IMR-90 (cell line): Measurements from ENCODE around the gene ZBTB38. TPM values are rescaled to one million over a fixed set of nuclear protein-coding genes. Genes with fewer than 3 reads are reported as not detected.

Experiments used
- ATAC-seq: fragments of 200-7000 bp; cut with Tn5 transposase; 2 replicates; pipeline ENCODE4 v1.9.1; 2020; ENCODE audit warnings: low read depth, mild to moderate bottlenecking, moderate library complexity
- BruUV-seq: library from RNA; stranded (reverse); fragments of 400-500 nt; replicated peaks from 2 replicates; lab custom pipeline; 2021; lab: Mats Ljungman, UMichigan
- CTCF ChIA-PET: fragments of 300-600 bp; formaldehyde crosslinking; extraction: SDS; loops from one replicate; lab custom pipeline; 2021; ENCODE audit warnings: antibody characterized with exemption; lab: Yijun Ruan, JAX
- POLR2A ChIA-PET: fragments of 300-600 bp; sonication (Branson Sonifier 250); formaldehyde crosslinking; loops from one replicate; lab custom pipeline; 2022; ENCODE audit warnings: antibody characterized with exemption; ENCODE audit not compliant: unreplicated experiment; lab: Charles Lee
- DNase-seq: peaks from one replicate; pipeline ENCODE4 v3.0.0; 2013
- H2AFZ ChIP-seq: replicated peaks from 2 replicates; pipeline ENCODE3; 2013; ENCODE audit warnings: low read length, mild to moderate bottlenecking; ENCODE audit not compliant: poor library complexity
- H2AK5ac ChIP-seq: 2 replicates; pipeline ENCODE4 v1.6.1; 2013; ENCODE audit warnings: low read depth, low read length, inconsistent platforms
- H2AK9ac ChIP-seq: replicated peaks from 2 replicates; pipeline ENCODE3; 2013; ENCODE audit warnings: mild to moderate bottlenecking, low read depth, low read length, moderate library complexity; ENCODE audit not compliant: poor library complexity
- H2BK120ac ChIP-seq: 2 replicates; pipeline ENCODE4 v1.6.1; 2013; ENCODE audit warnings: low read depth, low read length, inconsistent platforms
- H2BK15ac ChIP-seq: 3 replicates; pipeline ENCODE4 v1.6.1; 2013; ENCODE audit warnings: low read depth, low read length, inconsistent platforms
- H2BK20ac ChIP-seq: 2 replicates; pipeline ENCODE4 v1.6.1; 2013; ENCODE audit warnings: low read depth, mild to moderate bottlenecking, inconsistent platforms, low read length, moderate library complexity
- H2BK5ac ChIP-seq: 2 replicates; pipeline ENCODE4 v1.6.1; 2013; ENCODE audit warnings: mild to moderate bottlenecking, low read depth, low read length, inconsistent platforms; ENCODE audit not compliant: poor library complexity, severe bottlenecking
- H3K14ac ChIP-seq: replicated peaks from 2 replicates; pipeline ENCODE4 v1.6.1; 2013; ENCODE audit warnings: low read depth, low read length, inconsistent platforms
- H3K18ac ChIP-seq: 2 replicates; pipeline ENCODE4 v1.6.1; 2013; ENCODE audit warnings: low read depth, low read length, control low read depth
- H3K23ac ChIP-seq: 2 replicates; pipeline ENCODE4 v1.6.1; 2013; ENCODE audit warnings: low read depth, low read length, inconsistent platforms
- H3K27ac ChIP-seq: 2 replicates; pipeline ENCODE4 v1.5.1; 2013; ENCODE audit warnings: mild to moderate bottlenecking, control low read depth, low read length; ENCODE audit not compliant: insufficient read depth
- H3K27me3 ChIP-seq: 2 replicates; pipeline ENCODE4 v1.6.1; 2013; ENCODE audit warnings: low read length; ENCODE audit not compliant: control insufficient read depth, insufficient read depth
- H3K36me3 ChIP-seq: 2 replicates; pipeline ENCODE4 v1.6.1; 2013; ENCODE audit warnings: low read length, mixed read lengths; ENCODE audit not compliant: control insufficient read depth, insufficient read depth
- H3K4ac ChIP-seq: 2 replicates; pipeline ENCODE4 v1.6.1; 2013; ENCODE audit warnings: low read depth, low read length, inconsistent platforms
- H3K4me1 ChIP-seq: 2 replicates; pipeline ENCODE4 v1.6.1; 2013; ENCODE audit warnings: low read length, mixed read lengths; ENCODE audit not compliant: control insufficient read depth, insufficient read depth
- H3K4me2 ChIP-seq: 2 replicates; pipeline ENCODE4 v1.6.1; 2013; ENCODE audit warnings: low read depth, mild to moderate bottlenecking, control low read depth, low read length, moderate library complexity
- H3K4me3 ChIP-seq: 2 replicates; pipeline ENCODE4 v1.5.1; 2013; ENCODE audit warnings: low read depth, mild to moderate bottlenecking, control low read depth, low read length, moderate library complexity; ENCODE audit not compliant: insufficient read depth
- H3K56ac ChIP-seq: 2 replicates; pipeline ENCODE4 v1.6.1; 2013; ENCODE audit warnings: low read length, inconsistent platforms; ENCODE audit not compliant: insufficient read depth; ENCODE audit errors: extremely low read depth
- H3K79me1 ChIP-seq, 2 experiments: 2 replicates each; pipeline ENCODE4 v1.6.1; 2013; ENCODE audit warnings: low read length in 2 of 2, inconsistent platforms in 1 of 2, low read depth in 1 of 2
- H3K9ac ChIP-seq: 2 replicates; pipeline ENCODE4 v1.6.1; 2013; ENCODE audit warnings: low read depth, low read length, control low read depth
- H3K9me1 ChIP-seq: 2 replicates; pipeline ENCODE4 v1.6.1; 2013; ENCODE audit warnings: low read length, inconsistent platforms; ENCODE audit not compliant: insufficient read depth
- H3K9me3 ChIP-seq: 2 replicates; pipeline ENCODE4 v1.6.1; 2013; ENCODE audit warnings: low read length; ENCODE audit not compliant: control insufficient read depth, insufficient read depth
- H4K20me1 ChIP-seq: 2 replicates; pipeline ENCODE4 v1.6.1; 2013; ENCODE audit warnings: low read length, inconsistent platforms; ENCODE audit not compliant: insufficient read depth
- H4K5ac ChIP-seq: 2 replicates; pipeline ENCODE4 v1.6.1; 2013; ENCODE audit warnings: mild to moderate bottlenecking, low read depth, low read length, control low read depth
- H4K8ac ChIP-seq, 2 experiments: 2 replicates each; pipeline ENCODE4 v1.6.1; 2013; ENCODE audit warnings: low read depth in 2 of 2, low read length in 2 of 2, control low read depth in 1 of 2, inconsistent platforms in 1 of 2
- H4K91ac ChIP-seq: 2 replicates; pipeline ENCODE4 v1.6.1; 2013; ENCODE audit warnings: low read depth, low read length, inconsistent platforms; ENCODE audit not compliant: insufficient read depth
- BHLHE40 ChIP-seq: fragments of 150-350 bp; IDR thresholded peaks from 2 replicates; pipeline ENCODE4 v1.6.1; 2016; ENCODE audit warnings: mild to moderate bottlenecking, low read depth, low read length
- CHD1 ChIP-seq: IDR thresholded peaks from 2 replicates; pipeline ENCODE4 v1.6.1; 2012; ENCODE audit warnings: low read depth, low read length, improper control_type of control experiment
- FOS ChIP-seq: fragments of 150-350 bp; IDR thresholded peaks from 2 replicates; pipeline ENCODE4 v1.6.1; 2016; ENCODE audit warnings: low read depth, low read length
- MXI1 ChIP-seq: IDR thresholded peaks from 2 replicates; pipeline ENCODE4 v1.6.1; 2012; ENCODE audit warnings: low read depth, mild to moderate bottlenecking, low read length, moderate library complexity, borderline replicate concordance
- NFE2L2 ChIP-seq: fragments of 150-350 bp; IDR thresholded peaks from 2 replicates; pipeline ENCODE4 v1.6.1; 2016; ENCODE audit warnings: low read depth, mild to moderate bottlenecking, low read length
- POLR2A ChIP-seq: IDR thresholded peaks from 2 replicates; pipeline ENCODE4 v1.6.1; 2012; ENCODE audit warnings: mild to moderate bottlenecking, low read depth, low read length
- WGBS, 2 experiments: methylation state at CpG; one replicate each; pipeline versions ENCODE4 v1.1.5 to v1.1.7; 2013; ENCODE audit warnings: missing lambda C conversion rate in 2 of 2; ENCODE audit not compliant: insufficient read length in 1 of 2; ENCODE audit errors: extremely low coverage in 2 of 2; 5-methylcytosine and 5-hydroxymethylcytosine counted together
- dilution Hi-C: fragments of 300-500 bp; cut with HindIII; formaldehyde crosslinking; loops from one replicate; pipeline ENCODE4 v1.14.3; 2018; ENCODE audit warnings: low sequenced_read_pairs; ENCODE audit not compliant: unreplicated experiment
- in situ Hi-C: fragments of 300-500 bp; cut with MboI; formaldehyde crosslinking; loops from 3 replicates; pipeline ENCODE4 v1.14.3; 2019; ENCODE audit warnings: low sequenced_read_pairs, inconsistent platforms, mixed read lengths
- intact Hi-C: fragments of 100-400 bp; cut with micrococcal nuclease; formaldehyde crosslinking; loops from 2 replicates; pipeline ENCODE4 v1.10.0; 2022
- polyA plus RNA-seq, 3 experiments: library from polyadenylated mRNA; depleted of rRNA; stranded (reverse); fragments of >200 nt; gene quantifications; 2 replicates each; pipeline ENCODE4 v1.2.3, GENCODE V29; 2012; ENCODE audit warnings: low replicate concordance in 1 of 3
- total RNA-seq: library from RNA; depleted of rRNA; stranded (reverse); fragments of >200 nt; gene quantifications from 2 replicates; pipeline ENCODE4 v1.2.3, GENCODE V29; 2012

Gene ZBTB38
- total and polyA plus RNA-seq, 2 of the 4 experiments (the other 2 are of a cell fraction): 44.9 to 274 TPM

DNA sequence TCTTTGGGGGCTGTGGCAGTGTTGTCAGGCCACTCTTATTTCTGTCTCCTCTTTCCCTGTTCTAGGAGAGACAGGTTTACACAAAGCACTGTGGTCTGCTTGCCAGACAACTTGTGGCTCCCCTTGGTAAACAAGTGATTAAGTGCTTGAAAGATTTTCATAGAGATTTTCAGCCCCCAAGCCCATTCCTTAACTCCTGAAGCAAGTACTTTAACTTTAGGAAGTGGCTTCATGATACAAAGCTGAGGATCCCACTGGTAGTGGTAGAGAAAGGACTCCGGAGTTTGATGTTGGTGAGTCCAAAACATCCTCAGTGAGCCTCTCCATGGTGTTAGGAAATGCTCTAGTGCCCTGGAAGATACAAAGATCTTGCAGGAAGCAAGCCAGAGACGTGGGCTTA, 12.0 kb downstream of the ZBTB38 start:
- WGBS, 2 experiments: no CpG with 5 or more reads among the region's 2 CpGs
- peak overlapping the region; percentile 6 to 57; a peak in 3 of 4 replicates for H4K8ac ChIP-seq
- H2AK9ac ChIP-seq: no peak overlapping the region
- DNase-seq (no peak), ATAC-seq (no peak)
- POLR2A ChIA-PET: no interaction called here
- H2BK120ac ChIP-seq: peak overlapping the region; percentile 70
- peaks cover 24% of the 10 kb centered on the region for H3K9me1 ChIP-seq
- H3K56ac ChIP-seq: 0 out of 2 replicates have a peak overlapping the region, but pooled peaks have one; percentile 4
- peak overlapping the region; percentile 70; the same call in 1 of the 2 replicates for H3K18ac ChIP-seq
- H3K4me3 ChIP-seq: no peak overlapping the region
- peaks cover 49% of the 10 kb centered on the region for H3K36me3 ChIP-seq
- H3K9me3 ChIP-seq: no peaks in the 10 kb centered on the region
- TF ChIP-seq FOS (no peak), POLR2A (no peak), BHLHE40 (no peak), CHD1 (no peak), NFE2L2 (no peak), MXI1 (no peak)
- dilution Hi-C loops: no loop called here
- peak overlapping the region; percentile 54; the same call in 1 of the 2 replicates for H2AK5ac ChIP-seq
- H4K91ac ChIP-seq: peak overlapping the region; percentile 5
- H4K5ac ChIP-seq: peak overlapping the region; percentile 80
- H2BK15ac ChIP-seq: no peak overlapping the region; the same call in 2 of the 3 replicates
- H2BK5ac ChIP-seq: peak overlapping the region; percentile 77
- no peaks in the 10 kb centered on the region for H3K27me3 ChIP-seq
- BruUV-seq: no TSS peak
- H3K14ac ChIP-seq: peak overlapping the region; percentile 40
- peak overlapping the region; percentile 58; the same call in 1 of the 2 replicates for H3K27ac ChIP-seq
- H3K4me1 ChIP-seq: peaks cover 14% of the 10 kb centered on the region
- peak overlapping the region; percentile 71 for H3K23ac ChIP-seq
- H3K79me1 ChIP-seq: peaks cover 44 to 83% of the 10 kb centered on the region in 2 experiments
- peak overlapping the region; percentile 22; the same call in 1 of the 2 replicates for H2BK20ac ChIP-seq
- H4K20me1 ChIP-seq: no peaks in the 10 kb centered on the region
- H3K9ac ChIP-seq: no peak overlapping the region; the same call in 1 of the 2 replicates
- H2AFZ ChIP-seq: no peak overlapping the region
- H3K4me2 ChIP-seq: no peak overlapping the region
- CTCF ChIA-PET: no interaction called here
- peak overlapping the region; percentile 44; the same call in 1 of the 2 replicates for H3K4ac ChIP-seq
- intact Hi-C loops: no loop called here
- in situ Hi-C loops: no loop called here
